ENCODE measurements around the gene ACADSB.

ACADSB gene

GRCh38 chr10:123043409-123043925 is 34.7 kb downstream of the ACADSB start:
- DNase-seq, result peak in 1 of 2 experiments; percentile 3

- DNase-seq, result no peak
Measured at GRCh38 chr10:123044391-123044790, 35.6 kb downstream of the ACADSB start.

GRCh38 chr10:123045961-123046731 is 37.3 kb downstream of the ACADSB start:
- no peak for DNase-seq

- no peak for DNase-seq
Measured at GRCh38 chr10:123057968-123058367, 49.2 kb downstream of the ACADSB start.

- DNase-seq, result no peak
Measured at GRCh38 chr10:123061865-123062264, 53.1 kb downstream of the ACADSB start.

GRCh38 chr10:123062726-123063125 is 53.9 kb downstream of the ACADSB start:
- DNase-seq, result no peak

- DNase-seq, result no peak
Measured at GRCh38 chr10:123068087-123068853, 59.5 kb downstream of the ACADSB start.

- DNase-seq, result no peak
Measured at GRCh38 chr10:123069246-123069986, 60.6 kb downstream of the ACADSB start.

GRCh38 chr10:123073187-123073586 is 64.4 kb downstream of the ACADSB start:
- DNase-seq, result no peak

- DNase-seq, result no peak
Measured at GRCh38 chr10:123074215-123074614, 65.4 kb downstream of the ACADSB start.

- no peak for DNase-seq
Measured at GRCh38 chr10:123081896-123082295, 73.1 kb downstream of the ACADSB start.

- DNase-seq, result no peak
Measured at GRCh38 chr10:123083811-123084210, 75.0 kb downstream of the ACADSB start.

GRCh38 chr10:123086281-123086680 is 77.5 kb downstream of the ACADSB start:
- DNase-seq, result no peak

- DNase-seq, result no peak
Measured at GRCh38 chr10:123087348-123087747, 78.5 kb downstream of the ACADSB start.

- no peak for DNase-seq
Measured at GRCh38 chr10:123087786-123088185, 79.0 kb downstream of the ACADSB start.

- DNase-seq, result no peak
Measured at GRCh38 chr10:123092635-123093414, 84.0 kb downstream of the ACADSB start.

- no peak for DNase-seq
Measured at GRCh38 chr10:123093489-123093888, 84.7 kb downstream of the ACADSB start.

- no peak for DNase-seq
Measured at GRCh38 chr10:123096452-123096851, 87.6 kb downstream of the ACADSB start.

- no peak for DNase-seq
Measured at GRCh38 chr10:123097039-123097438, 88.2 kb downstream of the ACADSB start.

GRCh38 chr10:123100030-123100762 is 91.4 kb downstream of the ACADSB start:
- no peak for DNase-seq

GRCh38 chr10:123101872-123102271 is 93.1 kb downstream of the ACADSB start:
- no peak for DNase-seq

GRCh38 chr10:123102673-123103072 is 93.9 kb downstream of the ACADSB start:
- DNase-seq, result no peak
